HepG2 (cell line): ENCODE measurements around the gene ZG16. TPM values are rescaled to one million over a fixed set of nuclear protein-coding genes. Genes with fewer than 3 reads are reported as not detected.

Source experiments
- ATAC-seq: fragments of 200-7000 bp; cut with Tn5 transposase; 3 replicates; pipeline ENCODE4 v1.9.1; 2020; ENCODE audit warnings: mild to moderate bottlenecking, moderate library complexity
- BruUV-seq: library from RNA; stranded (reverse); fragments of 400-500 nt; replicated peaks from 2 replicates; lab custom pipeline; 2021; lab: Mats Ljungman, UMichigan
- CTCF ChIA-PET: fragments of 300-600 bp; formaldehyde crosslinking; extraction: SDS; loops from one replicate; lab custom pipeline; 2021; ENCODE audit warnings: low total read pairs, inconsistent platforms, low intra/inter-chr PET ratio; lab: Yijun Ruan, JAX
- POLR2A ChIA-PET: fragments of 350-600 bp; sonication (Branson Sonifier 250); formaldehyde crosslinking; loops from one replicate; lab custom pipeline; 2020; ENCODE audit warnings: antibody characterized with exemption, inconsistent platforms; lab: Yijun Ruan, JAX
- DNase-seq: peaks from one replicate; pipeline ENCODE4 v3.0.0-alpha.2; 2015; ENCODE audit warnings: low spot score
- FAIRE-seq: peaks from 3 replicates; lab custom pipeline; 2011; peaks lifted over from hg19 to GRCh38; lab: Jason Lieb, UNC
- H2AFZ ChIP-seq: one replicate; pipeline ENCODE4 v1.6.1; 2011; ENCODE audit warnings: low read length, inconsistent platforms
- H3K27ac ChIP-seq: fragments of 300-600 bp; 3 replicates; pipeline ENCODE4 v1.8.0; 2011; ENCODE audit warnings: mixed run types, mild to moderate bottlenecking, mixed read lengths, low read length, inconsistent platforms; ENCODE audit not compliant: insufficient read depth; ENCODE audit errors: extremely low read length
- H3K27me3 ChIP-seq, 2 experiments: fragments of 200-600 bp in 1 of 2; 2 replicates in 1 of 2; 3 replicates in 1 of 2; pipeline versions ENCODE4 v1.6.0 to v1.8.0; 2011; ENCODE audit warnings: low read length in 2 of 2, mild to moderate bottlenecking in 2 of 2, moderate library complexity in 2 of 2, inconsistent platforms in 1 of 2; ENCODE audit not compliant: insufficient read depth in 2 of 2, control insufficient read depth in 1 of 2
- H3K36me3 ChIP-seq, 2 experiments: fragments of 200-600 bp in 1 of 2; replicated peaks in 1 of 2; 2 replicates in 1 of 2; 3 replicates in 1 of 2; pipeline versions ENCODE4 v1.5.1 to v1.8.0; 2011; ENCODE audit warnings: low read length in 2 of 2, inconsistent platforms in 1 of 2; ENCODE audit not compliant: insufficient read depth in 2 of 2, control insufficient read depth in 1 of 2
- H3K4me1 ChIP-seq: 2 replicates; pipeline ENCODE4 v1.5.1; 2012; ENCODE audit warnings: low read length, inconsistent platforms; ENCODE audit not compliant: insufficient read depth
- H3K4me2 ChIP-seq: 2 replicates; pipeline ENCODE4 v1.6.0; 2011; ENCODE audit warnings: low read depth, low read length, inconsistent platforms
- H3K4me3 ChIP-seq, 3 experiments: fragments of 200-600 bp in 1 of 3; sonication (generic), shearing (Covaris generic) in 1 of 3; replicated peaks in 1 of 3; 2 replicates each; pipeline ENCODE4 v1.5.1; 2011 to 2016; ENCODE audit warnings: low read length in 3 of 3, inconsistent platforms in 2 of 3, low read depth in 2 of 3, mild to moderate bottlenecking in 2 of 3, control low read depth in 1 of 3, mixed read lengths in 1 of 3; ENCODE audit not compliant: insufficient read depth in 1 of 3
- H3K79me2 ChIP-seq: one replicate; pipeline ENCODE4 v1.6.1; 2011; ENCODE audit warnings: low read length, inconsistent platforms; ENCODE audit not compliant: insufficient read depth
- H3K9ac ChIP-seq: 2 replicates; pipeline ENCODE4 v1.6.0; 2011; ENCODE audit warnings: mild to moderate bottlenecking, low read depth, low read length, inconsistent platforms; ENCODE audit not compliant: insufficient read depth
- H3K9me3 ChIP-seq: 2 replicates; pipeline ENCODE4 v1.5.1; 2012; ENCODE audit warnings: mild to moderate bottlenecking, low read length
- H4K20me1 ChIP-seq: 2 replicates; pipeline ENCODE4 v1.6.0; 2011; ENCODE audit warnings: inconsistent platforms, mild to moderate bottlenecking, low read length, moderate library complexity; ENCODE audit not compliant: insufficient read depth
- ARID4A ChIP-seq: sonication (generic); formaldehyde crosslinking; IDR thresholded peaks from 2 replicates; pipeline ENCODE4 v1.5.0; 2020; ENCODE audit warnings: mild to moderate bottlenecking, missing genetic modification reagents, borderline replicate concordance
- IRF2 ChIP-seq: IDR thresholded peaks from 2 replicates; pipeline ENCODE4 v1.6.1; 2018; ENCODE audit warnings: missing genetic modification reagents, missing compliant biosample characterization
- NCOA2 ChIP-seq: sonication (generic); formaldehyde crosslinking; IDR thresholded peaks from 2 replicates; pipeline ENCODE4 v1.8.0; 2022; ENCODE audit warnings: inconsistent platforms
- NRL ChIP-seq: sonication (generic); formaldehyde crosslinking; IDR thresholded peaks from 2 replicates; pipeline ENCODE4 v1.5.0; 2020; ENCODE audit warnings: missing genetic modification reagents, mild to moderate bottlenecking, moderate library complexity, borderline replicate concordance
- PHF8 ChIP-seq: sonication (generic); formaldehyde crosslinking; IDR thresholded peaks from 2 replicates; pipeline ENCODE4 v1.5.0; 2020; ENCODE audit warnings: missing genetic modification reagents
- TBX2 ChIP-seq: sonication (generic); formaldehyde crosslinking; IDR thresholded peaks from 2 replicates; pipeline ENCODE4 v1.5.0; 2020; ENCODE audit warnings: missing genetic modification reagents, mild to moderate bottlenecking, borderline replicate concordance
- ZBTB33 ChIP-seq: sonication (generic); formaldehyde crosslinking; IDR thresholded peaks from 2 replicates; pipeline ENCODE4 v1.4.0; 2020; ENCODE audit warnings: missing genetic modification reagents
- ZBTB38 ChIP-seq: sonication (generic); formaldehyde crosslinking; IDR thresholded peaks from 2 replicates; pipeline ENCODE4 v1.5.1; 2020; ENCODE audit warnings: mild to moderate bottlenecking, missing genetic modification reagents
- ZBTB49 ChIP-seq: sonication (generic); formaldehyde crosslinking; IDR thresholded peaks from 2 replicates; pipeline ENCODE4 v1.4.0; 2020; ENCODE audit warnings: missing genetic modification reagents, borderline replicate concordance
- ZNF746 ChIP-seq: sonication (generic); formaldehyde crosslinking; IDR thresholded peaks from 2 replicates; pipeline ENCODE4 v1.8.0; 2022; ENCODE audit warnings: mild to moderate bottlenecking, missing genetic modification reagents
- ZNF766 ChIP-seq: sonication (generic); formaldehyde crosslinking; IDR thresholded peaks from 2 replicates; pipeline ENCODE4 v1.5.0; 2020; ENCODE audit warnings: missing genetic modification reagents, borderline replicate concordance
- WGBS: methylation state at CpG from one replicate; pipeline ENCODE4 v1.1.6; 2017; ENCODE audit warnings: low lambda C conversion rate; 5-methylcytosine and 5-hydroxymethylcytosine counted together
- in situ Hi-C: cut with HindIII; loops from 2 replicates; pipeline ENCODE4 v1.10.0; 2017; ENCODE audit warnings: low pct_unique_long_range_greater_than_20kb; ENCODE audit not compliant: extremely low pct_ligation_motif_present
- intact Hi-C: fragments of 100-400 bp; cut with micrococcal nuclease; formaldehyde crosslinking; loops from one replicate; pipeline ENCODE4 v1.10.0; 2022; ENCODE audit not compliant: unreplicated experiment
- polyA plus RNA-seq, 8 experiments: library from polyadenylated mRNA; depleted of rRNA in 3 of 8; stranded (reverse) in 7 of 8; unstranded in 1 of 8; fragments of >200 nt; fragmentation: Illumina TruSeq in 4 of 8; extraction: Trizol in 4 of 8; gene quantifications; 2 replicates each; pipeline versions ENCODE4 v1.2.1 to v1.2.3, GENCODE V29; 2011 to 2016; ENCODE audit warnings: low read depth in 4 of 8, missing spikeins in 1 of 8, mixed read lengths in 1 of 8; ENCODE audit not compliant: insufficient read depth in 1 of 8
- total RNA-seq, 5 experiments: library from RNA; depleted of rRNA; stranded (reverse); fragments of >200 nt; fragmentation: Illumina TruSeq; extraction: Trizol; gene quantifications; 2 replicates each; pipeline ENCODE4 v1.2.3, GENCODE V29; 2016; ENCODE audit warnings: low read depth in 1 of 5
- TF ChIP-seq, protein P1 (sequence below): sonication (generic); formaldehyde crosslinking; IDR thresholded peaks from 2 replicates; pipeline ENCODE4 v1.5.0; 2020; ENCODE audit warnings: mild to moderate bottlenecking, missing genetic modification reagents, moderate library complexity

The ZG16 gene
- total and polyA plus RNA-seq, 2 of the 13 experiments (the other 11 are each of a cell fraction or from before 2014, with no cell fraction given), result 0.04 to 0.07 TPM

DNA sequence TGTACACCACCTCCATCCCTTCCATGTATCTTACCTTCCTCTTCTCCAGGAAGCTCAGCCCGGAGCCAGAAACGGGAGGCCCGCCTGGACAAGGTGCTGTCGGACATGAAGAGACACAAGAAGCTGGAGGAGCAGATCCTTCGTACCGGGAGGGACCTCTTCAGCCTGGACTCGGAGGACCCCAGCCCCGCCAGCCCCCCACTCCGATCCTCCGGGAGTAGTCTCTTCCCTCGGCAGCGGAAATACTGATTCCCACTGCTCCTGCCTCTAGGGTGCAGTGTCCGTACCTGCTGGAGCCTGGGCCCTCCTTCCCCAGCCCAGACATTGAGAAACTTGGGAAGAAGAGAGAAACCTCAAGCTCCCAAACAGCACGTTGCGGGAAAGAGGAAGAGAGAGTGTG lies 41.5 kb downstream of the ZG16 start:
- intact Hi-C loops (no loop called here), in situ Hi-C loops (loop anchor here (25.0 kb wide), 1 partner anchor 843 kb away; the partner anchor contains the start of genes FBRS and PRR14)
- no TSS peak for BruUV-seq
- Histone ChIP-seq H2AFZ (no peak overlapping the region), H4K20me1 (peaks cover 5% of the 10 kb centered on the region; the same call in 1 of the 2 replicates), H3K4me3 (peak overlapping the region in 1 of 3 experiments; percentile 71; a peak in 2 of 6 replicates), H3K27me3 (no peaks in the 10 kb centered on the region; a peak in 2 of 5 replicates), H3K36me3 (peaks cover 0 to 9% of the 10 kb centered on the region in 2 experiments; a peak in 2 of 5 replicates), H3K27ac (peak overlapping the region; percentile 24), H3K9ac (no peak overlapping the region), H3K9me3 (no peaks in the 10 kb centered on the region), H3K4me1 (peaks cover 88% of the 10 kb centered on the region), H3K4me2 (peak overlapping the region; percentile 86), H3K79me2 (peaks cover 29% of the 10 kb centered on the region)
- ATAC-seq (no peak), FAIRE-seq (no peak), DNase-seq (no peak)
- ChIA-PET CTCF (interaction anchor here (3.3 kb wide), 1 partner anchor 29 kb away, joined by 12 read pairs; no protein-coding TSS in a partner anchor), POLR2A (interaction anchor here (1.3 to 7.0 kb wide), 9 partner anchors 8 to 142 kb away, joined by 3 to 145 read pairs (median 18); partner anchors contain the start of genes CDIPT, KIF22, MAZ and PRRT2)
- WGBS, result 84% methylated on average over 15 of the region's 15 CpGs
- TF ChIP-seq ZBTB49 (CRISPR knock-in tag), result no peak
- no peak for TF ChIP-seq PHF8
- TF ChIP-seq ZBTB38 (CRISPR knock-in tag), result peak; percentile 96
- no peak for TF ChIP-seq IRF2 (CRISPR knock-in tag)
- no peak for TF ChIP-seq NCOA2
- peak; percentile 85 for TF ChIP-seq ZBTB33 (CRISPR knock-in tag)
- TF ChIP-seq ARID4A (CRISPR knock-in tag), result 0 out of 2 replicates have a peak, but pooled peaks have one; percentile 29
- TF ChIP-seq, protein P1, sequence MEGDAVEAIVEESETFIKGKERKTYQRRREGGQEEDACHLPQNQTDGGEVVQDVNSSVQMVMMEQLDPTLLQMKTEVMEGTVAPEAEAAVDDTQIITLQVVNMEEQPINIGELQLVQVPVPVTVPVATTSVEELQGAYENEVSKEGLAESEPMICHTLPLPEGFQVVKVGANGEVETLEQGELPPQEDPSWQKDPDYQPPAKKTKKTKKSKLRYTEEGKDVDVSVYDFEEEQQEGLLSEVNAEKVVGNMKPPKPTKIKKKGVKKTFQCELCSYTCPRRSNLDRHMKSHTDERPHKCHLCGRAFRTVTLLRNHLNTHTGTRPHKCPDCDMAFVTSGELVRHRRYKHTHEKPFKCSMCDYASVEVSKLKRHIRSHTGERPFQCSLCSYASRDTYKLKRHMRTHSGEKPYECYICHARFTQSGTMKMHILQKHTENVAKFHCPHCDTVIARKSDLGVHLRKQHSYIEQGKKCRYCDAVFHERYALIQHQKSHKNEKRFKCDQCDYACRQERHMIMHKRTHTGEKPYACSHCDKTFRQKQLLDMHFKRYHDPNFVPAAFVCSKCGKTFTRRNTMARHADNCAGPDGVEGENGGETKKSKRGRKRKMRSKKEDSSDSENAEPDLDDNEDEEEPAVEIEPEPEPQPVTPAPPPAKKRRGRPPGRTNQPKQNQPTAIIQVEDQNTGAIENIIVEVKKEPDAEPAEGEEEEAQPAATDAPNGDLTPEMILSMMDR (CRISPR knock-in tag), result peak; percentile 63
- TF ChIP-seq ZNF766 (CRISPR knock-in tag), result no peak
- no peak for TF ChIP-seq TBX2
- TF ChIP-seq NRL, result no peak
- TF ChIP-seq ZNF746 (CRISPR knock-in tag), result no peak
